Kidney glomerular epithelial cell (primary cell): ENCODE data around the gene F2R.
"Not testable (repeated sequence)": the region's sequence is repeated elsewhere in the genome, so short reads cannot be mapped to it uniquely, and the experiment has no call there.

Source experiments
- DNase-seq: peaks from one replicate; lab custom pipeline; 2025; lab: John Stamatoyannopoulos, UW

The F2R gene

GRCh38 chr5:76720988-76721569 is 5.2 kb downstream of the F2R start:
- no peak for DNase-seq

- no peak for DNase-seq
Measured at GRCh38 chr5:76723266-76723665, 7.3 kb downstream of the F2R start.

- no peak for DNase-seq
Measured at GRCh38 chr5:76723906-76724305, 8.0 kb downstream of the F2R start.

- peak; percentile 91 for DNase-seq
Measured at GRCh38 chr5:76724871-76725270, 8.9 kb downstream of the F2R start.

GRCh38 chr5:76728965-76729364 is 13.0 kb downstream of the F2R start:
- no peak for DNase-seq

- no peak for DNase-seq
Measured at GRCh38 chr5:76729373-76730290, 13.7 kb downstream of the F2R start.

- DNase-seq: no peak
Measured at GRCh38 chr5:76732405-76733048, 16.6 kb downstream of the F2R start.

- no peak for DNase-seq
Measured at GRCh38 chr5:76733049-76733417, 17.1 kb downstream of the F2R start.

- no peak for DNase-seq
Measured at GRCh38 chr5:76735762-76736545, 20.0 kb downstream of the F2R start.

GRCh38 chr5:76736679-76737556 is 21.0 kb downstream of the F2R start:
- DNase-seq: no peak

GRCh38 chr5:76737846-76738245 is 21.9 kb downstream of the F2R start:
- no peak for DNase-seq

- DNase-seq: not testable (repeated sequence)
Measured at GRCh38 chr5:76741506-76741905, 25.6 kb downstream of the F2R start.

- DNase-seq: no peak
Measured at GRCh38 chr5:76742583-76742982, 26.7 kb downstream of the F2R start.

GRCh38 chr5:76744632-76745031 is 28.7 kb downstream of the F2R start:
- DNase-seq: no peak

- no peak for DNase-seq
Measured at GRCh38 chr5:76745670-76746069, 29.7 kb downstream of the F2R start.

- no peak for DNase-seq
Measured at GRCh38 chr5:76746677-76747076, 30.8 kb downstream of the F2R start.

- DNase-seq: no peak
Measured at GRCh38 chr5:76747706-76748105, 31.8 kb downstream of the F2R start.

GRCh38 chr5:76751291-76751690 is 35.4 kb downstream of the F2R start:
- no peak for DNase-seq

- no peak for DNase-seq
Measured at GRCh38 chr5:76754668-76755078, 38.7 kb downstream of the F2R start.

- no peak for DNase-seq
Measured at GRCh38 chr5:76755779-76756637, 40.1 kb downstream of the F2R start.
